ENCODE data around the gene TLL2.

- TF ChIP-seq POLR2AphosphoS5 (IDR thresholded peaks at IDR 0.05; ENCODE audit: low read depth, low read length) (no peak), POLR2A (IDR thresholded peaks at IDR 0.05; ENCODE audit: low read depth, low read length) (no peak), TAF1 (IDR thresholded peaks at IDR 0.05; ENCODE audit: borderline replicate concordance, low read depth, low read length) (no peak)
Measured at GRCh38 chr10:96324447-96324846, 189.3 kb downstream of the TLL2 start.

All from GM12892 (cell line).